KMS-11 (cell line): ENCODE measurements around the gene HAUS5.

Source experiments
- H2AFZ ChIP-seq: fragments of 200-600 bp; sonication (generic); 2 replicates; pipeline ENCODE4 v1.6.1; 2016; ENCODE audit warnings: antibody characterized with exemption, mixed run types, low read depth
- H3K27ac ChIP-seq: fragments of 200-600 bp; sonication (generic); 2 replicates; pipeline ENCODE4 v1.6.1; 2016; ENCODE audit warnings: mild to moderate bottlenecking, mixed run types
- H3K27me3 ChIP-seq: fragments of 200-600 bp; sonication (generic); 2 replicates; pipeline ENCODE4 v1.6.1; 2017; ENCODE audit warnings: mild to moderate bottlenecking, low read depth, mixed run types, moderate library complexity; ENCODE audit not compliant: insufficient read depth
- H3K36me3 ChIP-seq: fragments of 200-600 bp; sonication (generic); 2 replicates; pipeline ENCODE4 v1.6.1; 2017; ENCODE audit warnings: mild to moderate bottlenecking, mixed run types; ENCODE audit not compliant: insufficient read depth
- H3K4me1 ChIP-seq: fragments of 200-600 bp; sonication (generic); 2 replicates; pipeline ENCODE4 v1.6.1; 2016; ENCODE audit warnings: mild to moderate bottlenecking, low read depth, mixed run types; ENCODE audit not compliant: poor library complexity, severe bottlenecking
- H3K4me2 ChIP-seq: fragments of 200-600 bp; sonication (generic); 2 replicates; pipeline ENCODE4 v1.7.0; 2016; ENCODE audit warnings: mild to moderate bottlenecking, mixed run types
- H3K4me3 ChIP-seq: fragments of 200-600 bp; sonication (generic); IDR thresholded peaks from 2 replicates; pipeline ENCODE4 v1.6.1; 2017; ENCODE audit warnings: low read depth, low read length, mixed read lengths; ENCODE audit not compliant: insufficient read depth
- H3K79me2 ChIP-seq: fragments of 200-600 bp; sonication (generic); 2 replicates; pipeline ENCODE4 v1.6.1; 2016; ENCODE audit warnings: low read depth, mixed run types; ENCODE audit not compliant: insufficient read depth
- H3K9ac ChIP-seq: fragments of 200-600 bp; sonication (generic); 2 replicates; pipeline ENCODE4 v1.6.1; 2016; ENCODE audit warnings: mild to moderate bottlenecking, mixed run types
- H4K20me1 ChIP-seq: fragments of 200-600 bp; sonication (generic); 2 replicates; pipeline ENCODE4 v1.6.1; 2016; ENCODE audit warnings: mild to moderate bottlenecking, mixed run types; ENCODE audit not compliant: insufficient read depth
- TF ChIP-seq, protein P1 (sequence below): fragments of 200-600 bp; sonication (generic); conservative IDR thresholded peaks from 2 replicates; pipeline ENCODE4 v1.6.1; 2017; ENCODE audit warnings: low read depth, mild to moderate bottlenecking, antibody characterized with exemption, low read length, moderate library complexity, mixed read lengths

The HAUS5 gene

DNA sequence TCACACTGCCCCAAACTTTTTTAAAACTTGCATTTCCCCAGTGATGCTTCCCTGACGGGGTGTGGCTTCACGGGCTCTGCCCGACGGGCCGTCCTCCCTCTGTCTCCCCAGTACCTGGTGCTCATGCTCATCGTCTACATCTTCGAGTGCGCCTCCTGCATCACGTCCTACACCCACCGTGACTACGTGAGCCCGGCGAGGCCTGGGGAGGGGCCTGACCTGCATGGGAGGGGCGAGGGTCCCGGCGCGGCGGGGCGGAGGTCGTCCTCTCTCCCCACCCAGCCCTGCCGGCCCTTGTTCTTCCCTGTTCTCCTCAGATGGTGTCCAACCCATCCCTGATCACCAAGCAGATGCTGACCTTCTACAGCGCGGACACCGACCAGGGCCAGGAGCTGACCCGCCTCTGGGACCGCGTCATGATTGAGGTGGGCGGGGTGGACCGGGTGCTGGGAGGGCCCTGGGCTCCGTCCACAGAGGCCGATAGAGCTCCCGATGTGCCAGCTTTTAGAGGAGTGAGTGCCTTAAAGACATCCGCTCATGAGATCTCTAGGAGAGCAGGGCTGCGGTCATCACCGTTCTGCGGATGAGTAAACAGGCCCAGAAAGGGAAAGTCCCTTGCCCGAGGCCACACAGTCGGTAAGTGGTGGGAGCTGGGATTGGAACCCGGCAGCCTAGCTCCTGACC is 60.7 kb downstream of the HAUS5 start:
- Histone ChIP-seq H3K79me2 (no peaks in the 10 kb centered on the region), H3K9ac (no peak overlapping the region), H3K4me2 (peak overlapping the region; percentile 26; the same call in 1 of the 2 replicates), H3K4me3 (no peak overlapping the region), H3K4me1 (no peaks in the 10 kb centered on the region), H2AFZ (peak overlapping the region; percentile 40; the same call in 1 of the 2 replicates), H3K27ac (no peak overlapping the region), H3K27me3 (peaks cover 49% of the 10 kb centered on the region), H3K36me3 (no peaks in the 10 kb centered on the region), H4K20me1 (no peaks in the 10 kb centered on the region)
- TF ChIP-seq, protein P1, sequence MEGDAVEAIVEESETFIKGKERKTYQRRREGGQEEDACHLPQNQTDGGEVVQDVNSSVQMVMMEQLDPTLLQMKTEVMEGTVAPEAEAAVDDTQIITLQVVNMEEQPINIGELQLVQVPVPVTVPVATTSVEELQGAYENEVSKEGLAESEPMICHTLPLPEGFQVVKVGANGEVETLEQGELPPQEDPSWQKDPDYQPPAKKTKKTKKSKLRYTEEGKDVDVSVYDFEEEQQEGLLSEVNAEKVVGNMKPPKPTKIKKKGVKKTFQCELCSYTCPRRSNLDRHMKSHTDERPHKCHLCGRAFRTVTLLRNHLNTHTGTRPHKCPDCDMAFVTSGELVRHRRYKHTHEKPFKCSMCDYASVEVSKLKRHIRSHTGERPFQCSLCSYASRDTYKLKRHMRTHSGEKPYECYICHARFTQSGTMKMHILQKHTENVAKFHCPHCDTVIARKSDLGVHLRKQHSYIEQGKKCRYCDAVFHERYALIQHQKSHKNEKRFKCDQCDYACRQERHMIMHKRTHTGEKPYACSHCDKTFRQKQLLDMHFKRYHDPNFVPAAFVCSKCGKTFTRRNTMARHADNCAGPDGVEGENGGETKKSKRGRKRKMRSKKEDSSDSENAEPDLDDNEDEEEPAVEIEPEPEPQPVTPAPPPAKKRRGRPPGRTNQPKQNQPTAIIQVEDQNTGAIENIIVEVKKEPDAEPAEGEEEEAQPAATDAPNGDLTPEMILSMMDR, result no peak
